Loucy (cell line): ENCODE data around the gene DACT1.

Experiments
- EZH2phosphoT487 ChIP-seq: fragments of 200-600 bp; IDR thresholded peaks from 2 replicates; pipeline ENCODE4 v1.6.1; 2018; ENCODE audit warnings: antibody characterized with exemption, mild to moderate bottlenecking, moderate library complexity, borderline replicate concordance
- TF ChIP-seq, protein P1 (sequence below): fragments of 200-600 bp; sonication (generic); conservative IDR thresholded peaks from 2 replicates; pipeline ENCODE4 v1.5.1; 2014; ENCODE audit warnings: mild to moderate bottlenecking, antibody characterized with exemption, low read length

DNA sequence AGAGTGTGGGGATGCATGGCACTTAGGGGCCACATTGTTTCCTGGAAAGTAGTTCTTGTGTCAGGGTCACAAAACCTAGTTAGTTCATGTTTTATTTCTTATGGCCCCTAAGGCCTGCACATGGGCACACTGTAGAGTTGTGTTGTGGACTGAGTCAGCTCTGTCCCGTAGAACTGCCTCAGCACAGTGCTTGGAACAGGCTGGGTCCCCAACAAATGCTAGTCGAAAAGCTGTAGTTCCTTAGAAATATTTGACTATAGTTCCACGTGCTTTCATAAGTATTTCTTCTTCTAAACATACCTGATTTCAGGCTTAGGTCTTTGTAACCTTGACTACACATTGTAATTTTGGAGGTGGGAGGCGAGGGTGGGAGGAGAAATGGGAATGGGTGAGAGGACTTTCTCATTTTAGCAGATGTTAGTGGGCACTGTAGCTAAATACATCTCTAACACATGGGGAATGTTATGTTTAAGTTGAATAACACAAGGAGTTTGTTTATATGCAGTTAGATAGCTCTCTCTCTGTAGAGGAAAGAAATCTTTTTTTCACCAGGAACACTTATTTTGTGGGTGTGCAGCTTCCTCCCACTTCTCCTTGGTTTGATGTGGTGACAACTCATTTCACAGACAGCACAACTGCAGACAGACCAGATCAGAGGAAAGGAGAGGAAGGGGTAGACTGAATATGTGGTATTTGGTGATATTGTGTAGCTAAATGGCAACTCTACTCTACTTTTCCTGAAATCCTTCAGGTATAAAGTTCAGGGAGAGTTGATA is 39.5 kb upstream of the DACT1 start:
- TF ChIP-seq, protein P1, sequence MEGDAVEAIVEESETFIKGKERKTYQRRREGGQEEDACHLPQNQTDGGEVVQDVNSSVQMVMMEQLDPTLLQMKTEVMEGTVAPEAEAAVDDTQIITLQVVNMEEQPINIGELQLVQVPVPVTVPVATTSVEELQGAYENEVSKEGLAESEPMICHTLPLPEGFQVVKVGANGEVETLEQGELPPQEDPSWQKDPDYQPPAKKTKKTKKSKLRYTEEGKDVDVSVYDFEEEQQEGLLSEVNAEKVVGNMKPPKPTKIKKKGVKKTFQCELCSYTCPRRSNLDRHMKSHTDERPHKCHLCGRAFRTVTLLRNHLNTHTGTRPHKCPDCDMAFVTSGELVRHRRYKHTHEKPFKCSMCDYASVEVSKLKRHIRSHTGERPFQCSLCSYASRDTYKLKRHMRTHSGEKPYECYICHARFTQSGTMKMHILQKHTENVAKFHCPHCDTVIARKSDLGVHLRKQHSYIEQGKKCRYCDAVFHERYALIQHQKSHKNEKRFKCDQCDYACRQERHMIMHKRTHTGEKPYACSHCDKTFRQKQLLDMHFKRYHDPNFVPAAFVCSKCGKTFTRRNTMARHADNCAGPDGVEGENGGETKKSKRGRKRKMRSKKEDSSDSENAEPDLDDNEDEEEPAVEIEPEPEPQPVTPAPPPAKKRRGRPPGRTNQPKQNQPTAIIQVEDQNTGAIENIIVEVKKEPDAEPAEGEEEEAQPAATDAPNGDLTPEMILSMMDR: no peak
- TF ChIP-seq EZH2phosphoT487: no peak
